Measurements from ENCODE around the gene CHTF8.
A peak's percentile ranks its signal among the peaks of the same experiment; 100 is the strongest.
"Not testable (repeated sequence)": the region's sequence is repeated elsewhere in the genome, so short reads cannot be mapped to it uniquely, and the experiment has no call there.

The CHTF8 gene

DNA sequence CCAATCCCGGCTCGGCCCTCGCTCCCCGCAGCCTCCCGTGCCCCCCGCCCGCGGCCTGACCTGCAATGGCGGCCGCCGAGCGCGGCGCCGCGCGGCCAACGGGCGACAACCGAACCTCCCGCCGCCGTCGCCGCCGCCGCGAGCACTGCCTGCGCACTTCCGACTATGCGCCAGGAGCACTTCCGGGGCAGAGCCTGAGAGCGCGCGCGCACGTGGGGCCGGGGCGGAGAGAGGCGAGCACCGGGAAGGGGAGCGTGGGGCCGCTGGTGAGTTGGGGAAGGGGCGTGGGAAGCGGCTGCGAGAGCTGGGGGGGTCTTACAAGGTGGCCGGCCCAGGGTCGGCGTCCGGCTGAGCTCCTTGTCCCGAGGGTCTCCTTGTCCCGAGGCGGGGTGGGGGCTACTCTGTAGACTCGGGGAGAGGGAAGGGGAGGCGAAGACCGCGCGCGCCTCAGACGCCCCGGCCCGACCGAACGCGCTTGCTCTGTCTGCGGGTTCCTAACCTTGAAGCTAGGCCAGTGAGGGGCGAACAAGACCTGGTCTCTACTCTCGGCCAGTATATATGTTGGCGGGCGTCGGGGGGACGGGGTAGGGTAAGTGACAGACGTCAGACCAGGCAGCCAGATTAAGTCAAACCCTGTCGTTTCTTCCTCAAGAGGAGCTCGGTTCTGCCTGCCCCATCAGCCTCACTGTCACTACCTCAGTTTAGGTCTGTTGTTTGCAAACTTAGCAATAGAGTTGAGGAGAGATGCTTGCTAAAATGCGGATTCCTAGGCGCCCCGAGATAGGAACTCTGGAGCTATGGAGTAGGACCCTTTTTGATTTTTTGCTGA lies at the start of gene CHTF8, which contains the start of gene UTP4:
CHTF8 (minus strand) TSS at position 165 of the 829 bp plus-strand sequence. CDS start 11,130 bp downstream, outside the sequence.
UTP4 (plus strand) TSS at position 226 of the 829 bp plus-strand sequence. CDS start 811 bp downstream, outside the sequence.
- peak; percentile 89 for DNase-seq

DNA sequence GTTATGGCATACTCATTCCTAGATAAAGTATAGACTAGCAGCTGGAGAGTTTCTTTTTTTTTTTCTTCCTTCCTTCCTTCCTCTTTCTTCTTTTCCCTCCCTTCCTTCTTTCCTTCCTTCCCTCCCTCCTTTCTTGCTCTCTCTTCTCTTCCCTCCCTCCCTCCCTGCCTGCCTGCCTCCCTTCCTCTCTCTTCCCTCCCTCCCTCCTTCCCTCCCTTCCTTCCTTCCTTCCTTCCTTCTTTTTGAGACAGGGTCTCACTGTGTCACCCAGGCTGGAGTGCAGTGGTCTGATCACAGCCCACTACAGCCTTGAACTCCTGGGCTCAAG lies 47.6 kb upstream of the CHTF8 start:
- DNase-seq, result no peak

- DNase-seq, result no peak
Measured at GRCh38 chr16:69179328-69180010, 47.1 kb upstream of the CHTF8 start.

- no peak for DNase-seq
Measured at GRCh38 chr16:69176033-69176800, 43.8 kb upstream of the CHTF8 start.

DNA sequence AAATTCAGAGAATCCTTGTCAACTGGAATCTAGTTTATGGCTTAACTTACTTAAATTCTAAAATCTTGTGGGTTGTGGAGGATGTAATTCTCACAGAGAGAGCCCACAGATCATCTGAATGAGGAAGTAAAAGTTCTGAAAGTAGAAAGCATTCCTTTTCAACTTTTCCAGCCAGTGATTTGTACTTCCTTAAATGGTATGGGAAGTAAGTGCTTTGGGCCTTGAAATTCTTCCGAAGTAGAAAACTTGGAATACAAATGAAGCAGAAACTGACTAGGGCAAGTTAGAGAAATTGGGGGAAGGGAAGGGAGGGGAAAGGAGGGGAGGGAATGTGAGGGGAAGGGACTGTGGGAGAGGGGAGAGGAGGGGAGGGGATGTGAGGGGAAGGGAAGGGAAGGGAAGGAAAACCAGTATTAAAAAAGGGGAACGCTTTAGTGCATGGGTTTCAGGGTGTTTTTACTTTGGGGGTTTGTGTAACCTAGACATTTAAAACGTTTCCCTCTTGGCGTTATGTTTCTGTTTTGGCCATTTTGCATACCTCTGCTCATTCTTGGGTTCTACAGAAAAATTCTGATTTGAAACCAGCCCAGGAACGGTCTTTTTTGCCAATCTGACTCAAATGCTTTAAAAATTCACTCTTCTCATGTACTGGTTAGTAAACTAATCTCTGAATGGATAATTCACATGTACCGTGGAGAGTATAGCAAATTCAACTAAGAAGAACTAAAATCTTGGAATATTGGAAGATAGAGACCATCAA lies 39.1 kb upstream of the CHTF8 start:
- no peak for DNase-seq

DNA sequence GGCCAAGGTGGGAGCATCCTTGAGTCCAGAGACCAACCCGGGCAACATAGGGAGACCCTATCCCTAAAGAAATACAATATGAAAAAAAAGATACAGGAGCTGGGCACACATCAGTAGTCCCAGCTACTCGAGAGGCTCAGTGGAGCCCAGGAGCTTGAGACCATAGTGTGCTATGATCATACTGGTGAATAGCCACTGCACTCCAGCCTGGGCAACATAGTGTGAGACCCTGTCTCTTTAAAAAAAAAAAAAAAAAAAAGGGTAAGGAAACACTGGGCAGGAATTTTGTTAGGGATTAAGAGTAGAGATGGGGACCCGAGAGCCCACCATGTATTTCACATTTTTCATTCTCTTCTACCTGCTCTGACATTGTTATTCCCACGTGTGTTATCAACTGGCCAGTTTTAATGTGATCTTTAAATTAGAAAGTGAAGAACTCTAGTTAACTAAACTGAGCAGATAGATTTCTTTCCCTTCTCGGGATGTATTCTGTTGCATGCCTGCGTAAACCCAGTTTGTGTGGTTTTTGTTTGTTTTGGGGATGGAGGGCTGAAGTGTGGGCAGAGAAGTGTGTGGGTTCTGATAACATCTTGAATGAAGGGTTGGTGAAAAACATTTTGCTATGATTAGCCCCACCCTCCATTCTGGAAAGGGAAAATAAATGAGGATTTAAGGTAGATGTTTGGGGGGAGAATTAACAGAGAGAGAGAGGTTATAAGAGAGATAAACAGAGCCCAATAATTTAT lies 37.4 kb upstream of the CHTF8 start:
- DNase-seq, result no peak

DNA sequence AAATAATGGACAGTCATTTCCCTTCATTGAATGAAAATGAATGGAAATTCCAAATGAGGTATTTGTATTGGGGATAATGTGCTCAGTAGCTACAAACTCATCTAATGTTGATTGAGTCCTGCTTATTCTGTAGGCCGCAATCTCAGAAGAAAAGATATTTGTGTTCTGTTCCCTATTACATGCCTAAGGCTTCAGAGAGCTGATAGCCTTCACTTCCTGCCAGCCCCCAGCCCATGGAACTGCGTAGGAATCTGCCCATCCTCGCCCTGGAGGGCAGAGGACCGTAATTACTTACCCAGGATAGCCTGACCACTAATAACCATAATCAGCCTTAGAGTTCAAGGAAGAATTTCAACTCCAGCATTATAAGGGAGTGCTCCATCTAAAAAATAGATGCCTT lies 36.7 kb upstream of the CHTF8 start:
- DNase-seq, result no peak

DNA sequence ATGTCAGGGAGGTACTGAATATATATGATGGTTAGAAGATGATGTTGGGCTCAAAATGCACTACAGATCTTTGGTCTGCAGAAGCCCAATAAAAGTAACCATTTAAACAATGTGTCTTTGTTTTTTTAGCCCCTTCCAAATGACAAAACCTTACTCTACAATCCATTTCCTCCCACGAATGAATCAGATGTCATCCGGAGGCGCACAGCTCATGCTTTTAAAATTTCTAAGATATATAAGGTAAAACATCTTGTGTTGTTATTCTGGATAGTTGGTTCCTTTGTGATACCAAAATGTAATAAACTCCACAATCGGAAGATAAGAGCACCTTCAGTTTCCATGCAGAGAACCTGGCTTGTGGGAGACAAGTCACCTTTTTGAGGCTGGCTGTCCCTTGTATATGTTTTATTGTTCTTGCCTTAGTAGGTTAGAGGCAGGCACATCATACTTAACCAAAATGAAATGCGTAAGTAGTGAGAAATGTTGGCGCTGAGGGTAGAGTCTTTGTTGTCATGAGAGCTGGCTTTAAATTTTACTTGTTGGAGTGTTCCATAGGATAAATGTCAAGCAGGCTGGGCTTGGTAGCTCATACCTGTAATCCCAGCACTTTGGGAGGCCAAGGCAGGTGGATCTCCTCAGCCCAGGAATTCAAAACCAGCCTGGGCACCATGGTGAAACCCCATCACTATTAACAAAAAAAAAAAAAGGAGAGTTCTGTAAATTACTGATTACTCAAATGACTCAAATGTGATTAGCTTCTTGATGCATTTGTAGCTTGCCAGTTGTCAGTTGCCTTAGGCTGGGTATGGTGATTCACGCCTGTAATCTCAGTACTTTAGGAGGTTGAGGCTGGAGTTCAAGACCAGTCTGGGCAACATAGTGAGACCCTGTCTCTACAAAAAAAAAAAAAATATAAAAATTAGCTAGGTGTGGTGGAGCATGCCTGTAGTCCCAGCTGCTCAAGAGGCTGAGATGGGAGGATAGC lies 34.9 kb upstream of the CHTF8 start:
- DNase-seq, result peak; percentile 39

GRCh38 chr16:69166221-69166833 lies 33.9 kb upstream of the CHTF8 start:
- peak; percentile 85 for DNase-seq

DNA sequence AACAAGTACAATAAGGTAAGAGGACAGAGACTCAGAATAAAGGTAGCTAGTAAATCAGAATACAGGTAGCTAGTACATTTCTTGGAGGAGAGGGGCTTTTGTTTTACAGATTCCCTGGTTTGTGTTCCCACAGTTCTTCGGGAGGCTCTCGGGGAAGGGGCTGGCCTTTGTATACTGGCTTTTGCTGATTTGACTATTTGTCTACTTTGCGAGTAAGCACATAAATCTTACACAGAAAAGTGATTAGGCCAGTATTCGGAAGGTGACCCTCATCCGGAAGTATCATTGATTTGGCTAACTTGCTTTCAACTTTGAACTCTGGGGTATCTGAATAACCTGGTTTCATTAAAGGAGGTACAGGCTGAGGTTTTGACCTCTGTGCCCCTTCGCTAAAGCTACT lies 33.2 kb upstream of the CHTF8 start:
- no peak for DNase-seq

DNA sequence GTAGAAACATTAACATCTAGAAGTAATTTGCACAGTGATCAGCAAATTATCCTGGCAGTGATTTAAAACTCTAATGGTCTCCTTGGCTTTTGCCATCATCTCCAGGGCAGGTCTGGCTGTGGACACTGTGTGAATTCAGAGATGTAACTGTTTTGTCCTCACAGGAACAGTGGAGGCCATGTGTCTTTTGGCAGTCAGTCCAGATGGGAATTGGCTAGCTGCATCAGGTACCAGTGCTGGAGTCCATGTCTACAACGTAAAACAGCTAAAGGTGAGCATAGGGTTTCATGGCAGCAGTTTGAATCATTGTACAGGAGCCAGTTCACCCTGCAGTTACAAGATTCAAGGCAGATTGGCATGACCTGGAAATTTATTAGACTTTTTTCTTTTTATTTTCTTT lies 27.8 kb upstream of the CHTF8 start:
- no peak for DNase-seq

DNA sequence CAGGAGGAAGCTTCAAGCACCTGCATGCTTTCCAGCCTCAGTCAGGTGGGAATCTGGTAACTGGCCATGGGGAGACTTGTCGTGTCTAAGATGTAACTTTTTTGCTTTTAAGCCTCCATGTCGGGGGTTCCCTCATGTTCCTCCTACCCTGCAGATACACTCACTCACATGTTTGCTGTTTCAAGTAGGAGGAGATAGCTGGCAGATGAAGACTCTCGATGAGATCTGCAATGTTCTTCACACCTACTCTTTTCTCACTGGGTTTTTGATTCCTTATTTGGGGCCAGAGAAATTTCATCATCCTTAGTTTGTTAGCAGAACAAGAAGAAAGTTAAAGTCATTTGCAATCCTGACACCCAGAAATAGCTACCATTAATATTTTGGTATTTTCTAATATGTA lies 24.8 kb upstream of the CHTF8 start:
- no peak for DNase-seq

DNA sequence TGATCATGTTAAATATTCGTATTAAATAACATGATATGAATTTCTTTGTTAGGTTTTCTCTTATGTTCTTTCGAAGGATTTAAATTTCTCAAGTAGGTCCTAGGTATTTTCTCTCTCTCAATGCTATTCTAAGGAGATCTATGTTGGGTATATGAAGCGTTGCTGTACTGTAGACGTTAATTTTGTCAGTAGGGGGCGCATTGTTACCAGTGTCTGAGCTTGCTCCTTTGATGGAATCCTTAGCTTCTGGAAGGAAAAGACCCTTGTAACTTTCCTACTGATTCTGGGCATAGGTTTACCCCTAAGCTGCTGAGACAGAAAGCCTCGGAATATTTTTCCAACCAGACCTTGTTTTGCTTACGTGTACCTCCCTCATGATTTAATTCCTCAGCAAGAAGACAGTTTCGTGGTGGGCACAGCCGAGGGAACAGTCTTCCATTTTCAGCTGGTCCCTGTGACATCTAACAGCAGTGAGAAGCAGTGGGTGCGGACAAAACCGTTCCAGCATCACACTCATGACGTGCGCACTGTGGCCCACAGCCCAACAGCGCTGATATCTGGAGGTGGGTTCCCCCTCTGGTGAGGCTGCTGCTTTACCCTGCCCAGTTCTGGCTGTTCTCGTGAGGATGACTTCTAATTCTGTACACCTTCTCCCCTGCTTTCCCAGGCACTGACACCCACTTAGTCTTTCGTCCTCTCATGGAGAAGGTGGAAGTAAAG lies 17.9 kb upstream of the CHTF8 start:
- peak; percentile 67 for DNase-seq

DNA sequence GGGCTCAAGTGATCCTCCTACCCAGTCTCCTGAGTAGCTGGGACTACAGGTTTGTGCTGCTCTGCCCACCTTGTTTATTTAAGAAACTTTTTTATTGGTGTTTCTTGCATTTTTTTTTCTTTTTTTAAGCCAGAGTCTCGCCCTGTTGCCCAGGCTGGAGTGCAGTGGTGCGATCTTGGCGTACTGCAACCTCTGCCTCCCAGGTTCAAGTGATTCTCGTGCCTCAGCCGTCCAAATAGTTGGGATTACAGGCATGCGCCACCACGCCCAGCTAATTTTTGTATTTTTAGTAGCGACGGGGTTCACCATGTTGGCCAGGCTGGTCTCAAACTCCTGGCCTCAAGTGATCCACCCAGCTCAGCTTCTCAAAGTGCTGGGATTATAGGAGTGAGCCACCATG lies 17.2 kb upstream of the CHTF8 start:
- not testable (repeated sequence) for DNase-seq

- no peak for DNase-seq
Measured at GRCh38 chr16:69145658-69146057, 13.3 kb upstream of the CHTF8 start.

DNA sequence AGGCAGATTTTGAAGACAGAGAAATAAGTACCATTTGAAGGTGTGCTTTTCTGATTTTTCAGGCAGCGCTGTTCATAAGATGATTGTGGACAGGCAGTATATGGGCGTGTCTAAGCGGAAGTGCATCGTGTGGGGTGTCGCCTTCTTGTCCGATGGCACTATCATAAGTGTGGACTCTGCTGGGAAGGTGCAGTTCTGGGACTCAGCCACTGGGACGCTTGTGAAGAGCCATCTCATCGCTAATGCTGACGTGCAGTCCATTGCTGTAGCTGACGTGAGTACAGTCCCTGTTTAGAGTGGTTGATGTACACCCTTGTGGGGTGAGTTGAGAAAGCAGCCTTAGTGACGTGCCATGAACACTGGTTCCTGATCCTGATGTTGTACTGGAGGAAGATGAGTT lies 10.7 kb upstream of the CHTF8 start:
- no peak for DNase-seq

GRCh38 chr16:69141936-69142335 lies 9.5 kb upstream of the CHTF8 start:
- no peak for DNase-seq

DNA sequence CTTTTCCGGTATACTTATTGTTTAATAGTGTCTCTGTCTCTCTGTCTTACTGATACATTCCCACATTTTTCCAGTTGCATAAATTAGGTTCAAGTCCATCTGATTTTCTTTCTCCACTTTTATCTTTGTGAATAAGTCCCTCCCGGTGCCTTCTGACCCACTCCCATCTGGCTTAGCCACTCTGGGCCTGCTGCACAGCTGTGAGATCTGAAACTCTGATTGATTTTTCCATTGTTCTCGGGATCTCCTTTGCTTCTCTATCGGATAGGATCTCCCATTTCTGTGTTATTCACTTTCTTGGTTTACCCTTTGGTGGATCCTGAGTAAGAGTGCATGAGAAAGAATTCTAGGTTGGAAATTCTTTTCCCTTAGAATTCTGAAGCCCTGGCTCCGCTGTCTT lies 8.6 kb upstream of the CHTF8 start:
- no peak for DNase-seq

GRCh38 chr16:69139464-69139863 lies 7.1 kb upstream of the CHTF8 start:
- DNase-seq, result not testable (repeated sequence)

DNA sequence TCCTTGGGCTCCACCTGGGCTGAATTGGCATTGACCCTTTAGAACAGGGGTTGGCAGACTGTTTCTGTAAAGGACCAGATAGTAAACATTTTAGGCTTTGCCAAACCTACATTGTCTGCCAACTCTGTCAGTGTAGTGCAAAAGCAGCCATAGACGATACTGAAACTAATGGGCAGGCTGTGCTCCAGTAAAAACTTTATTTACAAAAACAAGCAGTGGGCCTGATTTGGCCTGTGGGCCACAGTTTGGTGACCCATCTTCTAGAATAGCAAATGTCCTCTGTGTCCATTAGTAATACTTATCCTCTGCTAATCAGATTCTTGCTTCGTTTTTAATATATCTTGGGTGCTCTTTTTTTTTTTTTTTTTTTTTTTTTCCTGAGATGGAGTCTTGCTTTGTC lies 6.2 kb upstream of the CHTF8 start:
- no peak for DNase-seq
